RWPE1 (cell line): Measurements from ENCODE around the gene HMGB1.
A peak's percentile ranks its signal among the peaks of the same experiment; 100 is the strongest.

Source experiments
- CTCF ChIA-PET: fragments of 350-600 bp; sonication (Branson Sonifier 250); formaldehyde crosslinking; extraction: SDS; loops from one replicate; lab custom pipeline; 2021; lab: Yijun Ruan, JAX
- POLR2A ChIA-PET: fragments of 400-600 bp; formaldehyde crosslinking; extraction: SDS; loops from one replicate; lab custom pipeline; 2020; ENCODE audit warnings: antibody characterized with exemption; ENCODE audit not compliant: low non-redundant PET; lab: Yijun Ruan, JAX
- DNase-seq: peaks from one replicate; pipeline ENCODE4 v3.0.0; 2012; ENCODE audit warnings: low spot score
- H3K27ac ChIP-seq: fragments of 450-650 bp; 2 replicates; pipeline ENCODE4 v1.5.1; 2017
- TF ChIP-seq, protein P1 (sequence below): fragments of 450-650 bp; conservative IDR thresholded peaks from 2 replicates; pipeline ENCODE4 v1.5.1; 2017; ENCODE audit warnings: low read depth, mild to moderate bottlenecking

The HMGB1 gene

DNA sequence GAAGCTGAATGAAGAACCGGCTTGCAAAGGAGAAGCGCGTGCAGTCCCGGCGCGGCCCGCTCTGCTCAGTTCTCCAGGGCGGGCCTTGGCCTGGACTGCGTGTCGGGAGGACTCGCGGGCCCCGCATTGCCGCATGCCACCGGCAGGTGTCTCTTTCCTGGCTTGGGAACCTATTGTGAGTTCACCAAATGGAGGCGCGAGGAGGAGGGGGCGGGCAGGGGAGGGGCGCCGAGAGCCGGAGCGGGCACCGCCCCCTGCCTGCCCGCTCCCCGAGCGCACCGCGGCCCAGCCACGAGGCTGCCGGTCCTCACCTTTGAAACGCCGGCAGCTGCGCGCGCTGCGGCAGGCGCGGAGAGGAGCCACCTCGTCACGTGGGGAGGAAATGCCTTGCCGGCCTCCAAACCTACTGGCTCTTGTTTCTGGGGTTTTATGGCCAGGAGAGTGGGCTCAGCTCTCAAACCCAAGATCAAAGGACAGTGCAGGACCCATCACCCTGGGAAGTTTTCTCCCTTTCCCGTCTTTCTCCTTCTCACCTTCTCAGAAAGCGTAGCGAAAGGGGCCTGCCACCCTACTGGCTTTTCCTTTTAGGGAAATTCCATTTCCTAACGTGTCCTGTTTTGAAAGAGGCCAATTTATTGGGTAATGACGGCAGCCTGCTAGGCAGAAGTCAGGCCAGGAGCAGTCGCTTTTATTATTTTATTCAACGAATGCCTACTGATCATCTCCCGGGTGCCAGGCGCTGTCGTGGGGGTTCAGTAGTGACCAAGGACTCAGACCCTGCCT is 57.2 kb downstream of the HMGB1 start:
- ChIA-PET CTCF (interaction anchor here (0.5 to 1.0 kb wide), 6 partner anchors 9 to 261 kb away, joined by 3 to 4 read pairs (median 4); no protein-coding TSS in a partner anchor), POLR2A (no interaction called here)
- peak; percentile 63 for DNase-seq
- TF ChIP-seq, protein P1, sequence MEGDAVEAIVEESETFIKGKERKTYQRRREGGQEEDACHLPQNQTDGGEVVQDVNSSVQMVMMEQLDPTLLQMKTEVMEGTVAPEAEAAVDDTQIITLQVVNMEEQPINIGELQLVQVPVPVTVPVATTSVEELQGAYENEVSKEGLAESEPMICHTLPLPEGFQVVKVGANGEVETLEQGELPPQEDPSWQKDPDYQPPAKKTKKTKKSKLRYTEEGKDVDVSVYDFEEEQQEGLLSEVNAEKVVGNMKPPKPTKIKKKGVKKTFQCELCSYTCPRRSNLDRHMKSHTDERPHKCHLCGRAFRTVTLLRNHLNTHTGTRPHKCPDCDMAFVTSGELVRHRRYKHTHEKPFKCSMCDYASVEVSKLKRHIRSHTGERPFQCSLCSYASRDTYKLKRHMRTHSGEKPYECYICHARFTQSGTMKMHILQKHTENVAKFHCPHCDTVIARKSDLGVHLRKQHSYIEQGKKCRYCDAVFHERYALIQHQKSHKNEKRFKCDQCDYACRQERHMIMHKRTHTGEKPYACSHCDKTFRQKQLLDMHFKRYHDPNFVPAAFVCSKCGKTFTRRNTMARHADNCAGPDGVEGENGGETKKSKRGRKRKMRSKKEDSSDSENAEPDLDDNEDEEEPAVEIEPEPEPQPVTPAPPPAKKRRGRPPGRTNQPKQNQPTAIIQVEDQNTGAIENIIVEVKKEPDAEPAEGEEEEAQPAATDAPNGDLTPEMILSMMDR = peak; percentile 76
- H3K27ac ChIP-seq = peak overlapping the region; percentile 55

DNA sequence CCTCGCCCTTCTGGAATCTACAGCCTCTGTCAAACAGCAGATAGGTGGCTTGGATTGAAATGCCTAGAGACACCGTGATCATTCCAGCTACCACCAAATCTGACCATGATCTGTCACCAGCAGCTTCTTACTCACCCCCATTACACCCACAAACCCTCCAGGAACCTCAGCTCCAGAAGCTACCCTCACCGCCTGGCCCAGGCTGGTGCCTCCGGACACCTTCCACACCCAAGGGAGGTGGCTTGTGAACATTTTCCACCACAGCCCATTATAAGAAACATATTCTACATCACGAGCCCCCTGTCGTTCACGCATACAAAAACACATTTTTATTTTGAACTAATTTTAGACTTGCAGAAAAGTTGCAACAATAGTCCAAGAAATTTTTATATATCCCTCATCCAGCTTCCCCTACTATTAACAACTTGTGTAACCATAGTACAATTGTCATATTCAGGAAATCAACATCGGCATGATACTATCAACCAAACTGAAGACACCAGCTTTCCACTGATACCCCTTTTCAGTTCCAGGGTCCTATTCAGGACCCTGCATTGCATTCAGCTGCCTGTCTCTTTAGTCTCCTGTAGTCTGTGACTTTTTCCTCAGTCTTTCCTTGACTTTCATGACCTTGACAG is 58.8 kb downstream of the HMGB1 start:
- TF ChIP-seq, protein P1 = no peak
- CTCF ChIA-PET = no interaction called here
- H3K27ac ChIP-seq = no peak overlapping the region
- DNase-seq = no peak
- POLR2A ChIA-PET = no interaction called here
